ENCODE data around the gene WDSUB1. TPM values are rescaled to one million over a fixed set of nuclear protein-coding genes. Genes with fewer than 3 reads are reported as not detected.

Gene WDSUB1
- total and polyA plus RNA-seq, 4 donors = 2.0 to 6.1 (median 4.4) TPM

DNA sequence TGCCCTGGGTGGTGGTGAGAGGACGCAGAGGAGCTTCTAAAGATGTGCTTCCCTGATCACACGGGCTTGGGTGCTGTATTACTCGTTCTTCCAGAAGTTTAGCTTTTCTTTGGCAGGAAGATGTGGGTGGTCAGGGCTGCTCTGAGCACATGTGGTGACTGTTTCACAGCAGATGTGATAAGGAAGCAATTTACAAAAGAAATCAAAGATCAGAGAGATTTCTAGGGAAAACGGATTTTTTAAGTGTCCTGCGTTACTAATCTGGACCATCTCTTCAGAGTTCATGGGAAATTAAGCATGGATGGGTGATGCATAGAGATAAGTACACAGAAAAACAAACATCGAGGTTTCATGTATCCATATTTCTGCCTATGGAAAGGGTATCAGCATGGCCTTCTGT lies 99.4 kb downstream of the WDSUB1 start:
- Histone ChIP-seq H3K36me3 (ENCODE audit: control insufficient read depth in 4 of 4, insufficient read depth in 3 of 4, low read depth in 1 of 4, low read length in 3 of 4) (peaks cover 0 to 10% (median 2%) of the 10 kb centered on the region in 4 donors), H3K27me3 (ENCODE audit: control insufficient read depth in 4 of 4, insufficient read depth in 4 of 4, low read length in 3 of 4) (no peaks in the 10 kb centered on the region), H3K27ac (ENCODE audit: low read depth in 1 of 2, low read length in 2 of 2) (no peak overlapping the region), H3K9me3 (ENCODE audit: control insufficient read depth in 4 of 4, low read length in 3 of 4) (no peaks in the 10 kb centered on the region), H3K4me1 (ENCODE audit: control insufficient read depth in 4 of 4, insufficient read depth in 4 of 4, low read length in 3 of 4) (no peaks in the 10 kb centered on the region), H3K4me3 (ENCODE audit: low read depth in 1 of 3, low read length in 3 of 3) (no peak overlapping the region), H3K9ac (ENCODE audit: low read depth in 1 of 2, low read length in 2 of 2) (no peak overlapping the region)
- 86% methylated on average over 6 of the region's 6 CpGs for WGBS
- DNase-seq (ENCODE audit: low spot score) = no peak
- TF ChIP-seq, protein P1, sequence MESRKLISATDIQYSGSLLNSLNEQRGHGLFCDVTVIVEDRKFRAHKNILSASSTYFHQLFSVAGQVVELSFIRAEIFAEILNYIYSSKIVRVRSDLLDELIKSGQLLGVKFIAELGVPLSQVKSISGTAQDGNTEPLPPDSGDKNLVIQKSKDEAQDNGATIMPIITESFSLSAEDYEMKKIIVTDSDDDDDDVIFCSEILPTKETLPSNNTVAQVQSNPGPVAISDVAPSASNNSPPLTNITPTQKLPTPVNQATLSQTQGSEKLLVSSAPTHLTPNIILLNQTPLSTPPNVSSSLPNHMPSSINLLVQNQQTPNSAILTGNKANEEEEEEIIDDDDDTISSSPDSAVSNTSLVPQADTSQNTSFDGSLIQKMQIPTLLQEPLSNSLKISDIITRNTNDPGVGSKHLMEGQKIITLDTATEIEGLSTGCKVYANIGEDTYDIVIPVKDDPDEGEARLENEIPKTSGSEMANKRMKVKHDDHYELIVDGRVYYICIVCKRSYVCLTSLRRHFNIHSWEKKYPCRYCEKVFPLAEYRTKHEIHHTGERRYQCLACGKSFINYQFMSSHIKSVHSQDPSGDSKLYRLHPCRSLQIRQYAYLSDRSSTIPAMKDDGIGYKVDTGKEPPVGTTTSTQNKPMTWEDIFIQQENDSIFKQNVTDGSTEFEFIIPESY (IDR thresholded peaks at IDR 0.05) = no peak
- TF ChIP-seq TAF1 (conservative IDR thresholded peaks at IDR 0.05) (no peak), HNF4A (conservative IDR thresholded peaks at IDR 0.05) (no peak), GABPA (IDR thresholded peaks at IDR 0.05 in 1 of 2, conservative IDR thresholded peaks at IDR 0.05 in 1 of 2) (no peak), FOXA1 (IDR thresholded peaks at IDR 0.05) (no peak), NR2F2 (IDR thresholded peaks at IDR 0.05) (no peak), EGR1 (IDR thresholded peaks at IDR 0.05; ENCODE audit: low read depth in 2 of 2) (no peak), RAD21 (IDR thresholded peaks at IDR 0.05) (no peak), YY1 (IDR thresholded peaks at IDR 0.05) (no peak), JUND (IDR thresholded peaks at IDR 0.05) (no peak), HNF4G (IDR thresholded peaks at IDR 0.05) (no peak), RXRA (IDR thresholded peaks at IDR 0.05) (no peak), FOXA2 (IDR thresholded peaks at IDR 0.05) (no peak), SP1 (IDR thresholded peaks at IDR 0.05) (no peak)
- TF ChIP-seq, protein P2, sequence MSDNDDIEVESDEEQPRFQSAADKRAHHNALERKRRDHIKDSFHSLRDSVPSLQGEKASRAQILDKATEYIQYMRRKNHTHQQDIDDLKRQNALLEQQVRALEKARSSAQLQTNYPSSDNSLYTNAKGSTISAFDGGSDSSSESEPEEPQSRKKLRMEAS (IDR thresholded peaks at IDR 0.05) = no peak
- TF ChIP-seq, protein P3, sequence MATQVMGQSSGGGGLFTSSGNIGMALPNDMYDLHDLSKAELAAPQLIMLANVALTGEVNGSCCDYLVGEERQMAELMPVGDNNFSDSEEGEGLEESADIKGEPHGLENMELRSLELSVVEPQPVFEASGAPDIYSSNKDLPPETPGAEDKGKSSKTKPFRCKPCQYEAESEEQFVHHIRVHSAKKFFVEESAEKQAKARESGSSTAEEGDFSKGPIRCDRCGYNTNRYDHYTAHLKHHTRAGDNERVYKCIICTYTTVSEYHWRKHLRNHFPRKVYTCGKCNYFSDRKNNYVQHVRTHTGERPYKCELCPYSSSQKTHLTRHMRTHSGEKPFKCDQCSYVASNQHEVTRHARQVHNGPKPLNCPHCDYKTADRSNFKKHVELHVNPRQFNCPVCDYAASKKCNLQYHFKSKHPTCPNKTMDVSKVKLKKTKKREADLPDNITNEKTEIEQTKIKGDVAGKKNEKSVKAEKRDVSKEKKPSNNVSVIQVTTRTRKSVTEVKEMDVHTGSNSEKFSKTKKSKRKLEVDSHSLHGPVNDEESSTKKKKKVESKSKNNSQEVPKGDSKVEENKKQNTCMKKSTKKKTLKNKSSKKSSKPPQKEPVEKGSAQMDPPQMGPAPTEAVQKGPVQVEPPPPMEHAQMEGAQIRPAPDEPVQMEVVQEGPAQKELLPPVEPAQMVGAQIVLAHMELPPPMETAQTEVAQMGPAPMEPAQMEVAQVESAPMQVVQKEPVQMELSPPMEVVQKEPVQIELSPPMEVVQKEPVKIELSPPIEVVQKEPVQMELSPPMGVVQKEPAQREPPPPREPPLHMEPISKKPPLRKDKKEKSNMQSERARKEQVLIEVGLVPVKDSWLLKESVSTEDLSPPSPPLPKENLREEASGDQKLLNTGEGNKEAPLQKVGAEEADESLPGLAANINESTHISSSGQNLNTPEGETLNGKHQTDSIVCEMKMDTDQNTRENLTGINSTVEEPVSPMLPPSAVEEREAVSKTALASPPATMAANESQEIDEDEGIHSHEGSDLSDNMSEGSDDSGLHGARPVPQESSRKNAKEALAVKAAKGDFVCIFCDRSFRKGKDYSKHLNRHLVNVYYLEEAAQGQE (IDR thresholded peaks at IDR 0.05) = no peak
- TF ChIP-seq, protein P4, sequence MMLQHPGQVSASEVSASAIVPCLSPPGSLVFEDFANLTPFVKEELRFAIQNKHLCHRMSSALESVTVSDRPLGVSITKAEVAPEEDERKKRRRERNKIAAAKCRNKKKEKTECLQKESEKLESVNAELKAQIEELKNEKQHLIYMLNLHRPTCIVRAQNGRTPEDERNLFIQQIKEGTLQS (IDR thresholded peaks at IDR 0.05) = no peak
- TF ChIP-seq, protein P5, sequence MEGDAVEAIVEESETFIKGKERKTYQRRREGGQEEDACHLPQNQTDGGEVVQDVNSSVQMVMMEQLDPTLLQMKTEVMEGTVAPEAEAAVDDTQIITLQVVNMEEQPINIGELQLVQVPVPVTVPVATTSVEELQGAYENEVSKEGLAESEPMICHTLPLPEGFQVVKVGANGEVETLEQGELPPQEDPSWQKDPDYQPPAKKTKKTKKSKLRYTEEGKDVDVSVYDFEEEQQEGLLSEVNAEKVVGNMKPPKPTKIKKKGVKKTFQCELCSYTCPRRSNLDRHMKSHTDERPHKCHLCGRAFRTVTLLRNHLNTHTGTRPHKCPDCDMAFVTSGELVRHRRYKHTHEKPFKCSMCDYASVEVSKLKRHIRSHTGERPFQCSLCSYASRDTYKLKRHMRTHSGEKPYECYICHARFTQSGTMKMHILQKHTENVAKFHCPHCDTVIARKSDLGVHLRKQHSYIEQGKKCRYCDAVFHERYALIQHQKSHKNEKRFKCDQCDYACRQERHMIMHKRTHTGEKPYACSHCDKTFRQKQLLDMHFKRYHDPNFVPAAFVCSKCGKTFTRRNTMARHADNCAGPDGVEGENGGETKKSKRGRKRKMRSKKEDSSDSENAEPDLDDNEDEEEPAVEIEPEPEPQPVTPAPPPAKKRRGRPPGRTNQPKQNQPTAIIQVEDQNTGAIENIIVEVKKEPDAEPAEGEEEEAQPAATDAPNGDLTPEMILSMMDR (IDR thresholded peaks at IDR 0.05; ENCODE audit: low read depth, low read length, missing input control) = no peak
